ENCODE measurements around the gene NINJ1. TPM values are rescaled to one million over a fixed set of nuclear protein-coding genes. Genes with fewer than 3 reads are reported as not detected.
A peak's percentile ranks its signal among the peaks of the same experiment; 100 is the strongest.

NINJ1 gene
- total and polyA plus RNA-seq, 2 of the 13 experiments (the other 11 are each of a cell fraction or from before 2014, with no cell fraction given), result 81.2 to 92.1 TPM

DNA sequence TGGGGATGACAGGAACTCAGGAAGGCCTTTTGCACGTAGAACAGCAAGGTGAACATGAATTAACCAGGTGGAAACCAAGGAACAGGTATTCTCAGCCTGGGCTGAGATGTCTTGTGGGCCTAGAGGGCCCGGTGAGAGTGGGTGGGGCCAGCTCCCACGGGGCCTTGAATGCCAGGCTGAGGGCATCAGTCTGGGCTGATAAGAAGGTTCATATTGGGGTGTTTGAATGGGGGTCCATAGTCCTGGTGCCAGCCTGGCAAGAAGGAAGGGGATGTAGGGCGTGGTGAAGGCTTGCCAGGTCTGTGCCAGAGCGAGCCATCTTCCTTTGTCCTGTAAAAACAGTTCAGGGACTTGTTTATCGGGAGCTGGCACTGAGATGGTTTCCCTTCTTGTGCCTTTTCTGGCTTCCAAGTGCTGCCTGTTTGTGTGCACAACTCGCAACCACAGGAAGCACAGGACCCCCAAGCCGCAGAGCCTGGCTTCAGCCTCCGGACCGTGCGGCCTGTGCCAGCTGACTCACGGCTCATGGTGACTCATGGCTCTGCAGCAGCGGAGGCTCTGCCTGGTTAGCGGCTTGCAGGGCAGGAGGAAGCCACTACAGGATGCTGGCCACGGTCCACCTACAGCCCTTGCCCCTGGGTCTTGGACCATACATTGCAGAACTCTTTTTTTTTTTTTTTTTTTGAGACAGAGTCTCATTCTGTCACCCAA is 35.7 kb downstream of the NINJ1 start (continued):
- TF ChIP-seq ZNF12 (CRISPR knock-in tag; IDR thresholded peaks at IDR 0.05) (0 out of 2 replicates have a peak, but pooled peaks have one; percentile 13), ZNF841 (CRISPR knock-in tag; IDR thresholded peaks at IDR 0.05; ENCODE audit: borderline replicate concordance) (no peak), MATR3 (CRISPR knock-in tag; IDR thresholded peaks at IDR 0.05) (no peak), ZNF670 (CRISPR knock-in tag; IDR thresholded peaks at IDR 0.05; ENCODE audit: borderline replicate concordance) (0 out of 2 replicates have a peak, but pooled peaks have one; percentile 42), ZSCAN31 (CRISPR knock-in tag; IDR thresholded peaks at IDR 0.05; ENCODE audit: low read depth) (no peak), ZNF232 (CRISPR knock-in tag; IDR thresholded peaks at IDR 0.05; ENCODE audit: borderline replicate concordance) (0 out of 2 replicates have a peak, but pooled peaks have one; percentile 25), ZFY (CRISPR knock-in tag; IDR thresholded peaks at IDR 0.05) (0 out of 2 replicates have a peak, but pooled peaks have one; percentile 38), ESRRA (CRISPR knock-in tag; IDR thresholded peaks at IDR 0.05; ENCODE audit: low read depth) (no peak), ZNF263 (CRISPR knock-in tag; IDR thresholded peaks at IDR 0.05) (0 out of 2 replicates have a peak, but pooled peaks have one; percentile 22), ZNF7 (CRISPR knock-in tag; IDR thresholded peaks at IDR 0.05) (no peak), ZNF569 (CRISPR knock-in tag; IDR thresholded peaks at IDR 0.05; ENCODE audit: borderline replicate concordance) (no peak), FOXK1 (CRISPR knock-in tag; IDR thresholded peaks at IDR 0.05; ENCODE audit: borderline replicate concordance, low read depth) (no peak), XBP1 (CRISPR knock-in tag; IDR thresholded peaks at IDR 0.05) (no peak), ONECUT2 (CRISPR knock-in tag; IDR thresholded peaks at IDR 0.05) (no peak), SYNCRIP (IDR thresholded peaks at IDR 0.05; ENCODE audit: insufficient read depth, low read depth, low read length) (no peak)
- TF ChIP-seq, protein P1, sequence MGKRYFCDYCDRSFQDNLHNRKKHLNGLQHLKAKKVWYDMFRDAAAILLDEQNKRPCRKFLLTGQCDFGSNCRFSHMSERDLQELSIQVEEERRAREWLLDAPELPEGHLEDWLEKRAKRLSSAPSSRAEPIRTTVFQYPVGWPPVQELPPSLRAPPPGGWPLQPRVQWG (CRISPR knock-in tag; IDR thresholded peaks at IDR 0.05; ENCODE audit: borderline replicate concordance, low read depth), result no peak
- TF ChIP-seq, protein P2, sequence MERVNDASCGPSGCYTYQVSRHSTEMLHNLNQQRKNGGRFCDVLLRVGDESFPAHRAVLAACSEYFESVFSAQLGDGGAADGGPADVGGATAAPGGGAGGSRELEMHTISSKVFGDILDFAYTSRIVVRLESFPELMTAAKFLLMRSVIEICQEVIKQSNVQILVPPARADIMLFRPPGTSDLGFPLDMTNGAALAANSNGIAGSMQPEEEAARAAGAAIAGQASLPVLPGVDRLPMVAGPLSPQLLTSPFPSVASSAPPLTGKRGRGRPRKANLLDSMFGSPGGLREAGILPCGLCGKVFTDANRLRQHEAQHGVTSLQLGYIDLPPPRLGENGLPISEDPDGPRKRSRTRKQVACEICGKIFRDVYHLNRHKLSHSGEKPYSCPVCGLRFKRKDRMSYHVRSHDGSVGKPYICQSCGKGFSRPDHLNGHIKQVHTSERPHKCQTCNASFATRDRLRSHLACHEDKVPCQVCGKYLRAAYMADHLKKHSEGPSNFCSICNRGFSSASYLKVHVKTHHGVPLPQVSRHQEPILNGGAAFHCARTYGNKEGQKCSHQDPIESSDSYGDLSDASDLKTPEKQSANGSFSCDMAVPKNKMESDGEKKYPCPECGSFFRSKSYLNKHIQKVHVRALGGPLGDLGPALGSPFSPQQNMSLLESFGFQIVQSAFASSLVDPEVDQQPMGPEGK (CRISPR knock-in tag; IDR thresholded peaks at IDR 0.05), result no peak
- TF ChIP-seq, protein P3, sequence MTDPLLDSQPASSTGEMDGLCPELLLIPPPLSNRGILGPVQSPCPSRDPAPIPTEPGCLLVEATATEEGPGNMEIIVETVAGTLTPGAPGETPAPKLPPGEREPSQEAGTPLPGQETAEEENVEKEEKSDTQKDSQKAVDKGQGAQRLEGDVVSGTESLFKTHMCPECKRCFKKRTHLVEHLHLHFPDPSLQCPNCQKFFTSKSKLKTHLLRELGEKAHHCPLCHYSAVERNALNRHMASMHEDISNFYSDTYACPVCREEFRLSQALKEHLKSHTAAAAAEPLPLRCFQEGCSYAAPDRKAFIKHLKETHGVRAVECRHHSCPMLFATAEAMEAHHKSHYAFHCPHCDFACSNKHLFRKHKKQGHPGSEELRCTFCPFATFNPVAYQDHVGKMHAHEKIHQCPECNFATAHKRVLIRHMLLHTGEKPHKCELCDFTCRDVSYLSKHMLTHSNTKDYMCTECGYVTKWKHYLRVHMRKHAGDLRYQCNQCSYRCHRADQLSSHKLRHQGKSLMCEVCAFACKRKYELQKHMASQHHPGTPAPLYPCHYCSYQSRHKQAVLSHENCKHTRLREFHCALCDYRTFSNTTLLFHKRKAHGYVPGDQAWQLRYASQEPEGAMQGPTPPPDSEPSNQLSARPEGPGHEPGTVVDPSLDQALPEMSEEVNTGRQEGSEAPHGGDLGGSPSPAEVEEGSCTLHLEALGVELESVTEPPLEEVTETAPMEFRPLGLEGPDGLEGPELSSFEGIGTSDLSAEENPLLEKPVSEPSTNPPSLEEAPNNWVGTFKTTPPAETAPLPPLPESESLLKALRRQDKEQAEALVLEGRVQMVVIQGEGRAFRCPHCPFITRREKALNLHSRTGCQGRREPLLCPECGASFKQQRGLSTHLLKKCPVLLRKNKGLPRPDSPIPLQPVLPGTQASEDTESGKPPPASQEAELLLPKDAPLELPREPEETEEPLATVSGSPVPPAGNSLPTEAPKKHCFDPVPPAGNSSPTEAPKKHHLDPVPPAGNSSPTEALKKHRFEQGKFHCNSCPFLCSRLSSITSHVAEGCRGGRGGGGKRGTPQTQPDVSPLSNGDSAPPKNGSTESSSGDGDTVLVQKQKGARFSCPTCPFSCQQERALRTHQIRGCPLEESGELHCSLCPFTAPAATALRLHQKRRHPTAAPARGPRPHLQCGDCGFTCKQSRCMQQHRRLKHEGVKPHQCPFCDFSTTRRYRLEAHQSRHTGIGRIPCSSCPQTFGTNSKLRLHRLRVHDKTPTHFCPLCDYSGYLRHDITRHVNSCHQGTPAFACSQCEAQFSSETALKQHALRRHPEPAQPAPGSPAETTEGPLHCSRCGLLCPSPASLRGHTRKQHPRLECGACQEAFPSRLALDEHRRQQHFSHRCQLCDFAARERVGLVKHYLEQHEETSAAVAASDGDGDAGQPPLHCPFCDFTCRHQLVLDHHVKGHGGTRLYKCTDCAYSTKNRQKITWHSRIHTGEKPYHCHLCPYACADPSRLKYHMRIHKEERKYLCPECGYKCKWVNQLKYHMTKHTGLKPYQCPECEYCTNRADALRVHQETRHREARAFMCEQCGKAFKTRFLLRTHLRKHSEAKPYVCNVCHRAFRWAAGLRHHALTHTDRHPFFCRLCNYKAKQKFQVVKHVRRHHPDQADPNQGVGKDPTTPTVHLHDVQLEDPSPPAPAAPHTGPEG (CRISPR knock-in tag; IDR thresholded peaks at IDR 0.05), result no peak
- TF ChIP-seq, protein P4, sequence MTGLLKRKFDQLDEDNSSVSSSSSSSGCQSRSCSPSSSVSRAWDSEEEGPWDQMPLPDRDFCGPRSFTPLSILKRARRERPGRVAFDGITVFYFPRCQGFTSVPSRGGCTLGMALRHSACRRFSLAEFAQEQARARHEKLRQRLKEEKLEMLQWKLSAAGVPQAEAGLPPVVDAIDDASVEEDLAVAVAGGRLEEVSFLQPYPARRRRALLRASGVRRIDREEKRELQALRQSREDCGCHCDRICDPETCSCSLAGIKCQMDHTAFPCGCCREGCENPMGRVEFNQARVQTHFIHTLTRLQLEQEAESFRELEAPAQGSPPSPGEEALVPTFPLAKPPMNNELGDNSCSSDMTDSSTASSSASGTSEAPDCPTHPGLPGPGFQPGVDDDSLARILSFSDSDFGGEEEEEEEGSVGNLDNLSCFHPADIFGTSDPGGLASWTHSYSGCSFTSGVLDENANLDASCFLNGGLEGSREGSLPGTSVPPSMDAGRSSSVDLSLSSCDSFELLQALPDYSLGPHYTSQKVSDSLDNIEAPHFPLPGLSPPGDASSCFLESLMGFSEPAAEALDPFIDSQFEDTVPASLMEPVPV (CRISPR knock-in tag; IDR thresholded peaks at IDR 0.05), result no peak
